GM12801 (cell line): ENCODE measurements around the gene SPATA31A1.
"Not testable (repeated sequence)": the region's sequence is repeated elsewhere in the genome, so short reads cannot be mapped to it uniquely, and the experiment has no call there.

Experiments
- CTCF ChIP-seq: IDR thresholded peaks from one replicate; pipeline ENCODE4 v1.5.1; 2011; ENCODE audit warnings: control low read depth; ENCODE audit not compliant: insufficient read length; ENCODE audit errors: extremely low read depth

Gene SPATA31A1

GRCh38 chr9:39355369-39355768 lies at the start of gene SPATA31A1:
TSS of gene SPATA31A1 (plus strand) at chr9:39355669. CDS start at chr9:39355731, 62 bp downstream.
- not testable (repeated sequence) for TF ChIP-seq CTCF
